ENCODE results near the gene RGS7BP.

Gene RGS7BP

DNA sequence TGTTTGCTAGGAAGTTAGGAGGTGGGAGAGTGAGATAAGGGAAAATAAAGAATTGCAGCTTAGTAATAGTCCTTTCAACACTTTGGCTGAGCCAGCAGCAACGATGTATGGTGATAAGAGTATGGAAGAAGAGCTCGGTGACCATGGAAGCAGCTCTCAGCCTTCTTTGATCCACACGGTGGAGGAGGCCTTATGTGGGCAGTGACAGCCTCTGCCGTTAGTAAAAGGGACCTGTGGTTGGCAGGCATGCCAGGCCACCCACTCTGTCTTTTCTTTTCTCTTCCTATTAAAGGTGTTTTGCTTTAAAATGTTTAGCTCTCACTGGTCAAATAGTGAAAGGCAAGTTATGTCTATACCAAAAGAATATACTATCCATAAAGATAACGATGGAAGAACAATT, 7.7 kb downstream of the RGS7BP start:
- TF ChIP-seq, protein P1, sequence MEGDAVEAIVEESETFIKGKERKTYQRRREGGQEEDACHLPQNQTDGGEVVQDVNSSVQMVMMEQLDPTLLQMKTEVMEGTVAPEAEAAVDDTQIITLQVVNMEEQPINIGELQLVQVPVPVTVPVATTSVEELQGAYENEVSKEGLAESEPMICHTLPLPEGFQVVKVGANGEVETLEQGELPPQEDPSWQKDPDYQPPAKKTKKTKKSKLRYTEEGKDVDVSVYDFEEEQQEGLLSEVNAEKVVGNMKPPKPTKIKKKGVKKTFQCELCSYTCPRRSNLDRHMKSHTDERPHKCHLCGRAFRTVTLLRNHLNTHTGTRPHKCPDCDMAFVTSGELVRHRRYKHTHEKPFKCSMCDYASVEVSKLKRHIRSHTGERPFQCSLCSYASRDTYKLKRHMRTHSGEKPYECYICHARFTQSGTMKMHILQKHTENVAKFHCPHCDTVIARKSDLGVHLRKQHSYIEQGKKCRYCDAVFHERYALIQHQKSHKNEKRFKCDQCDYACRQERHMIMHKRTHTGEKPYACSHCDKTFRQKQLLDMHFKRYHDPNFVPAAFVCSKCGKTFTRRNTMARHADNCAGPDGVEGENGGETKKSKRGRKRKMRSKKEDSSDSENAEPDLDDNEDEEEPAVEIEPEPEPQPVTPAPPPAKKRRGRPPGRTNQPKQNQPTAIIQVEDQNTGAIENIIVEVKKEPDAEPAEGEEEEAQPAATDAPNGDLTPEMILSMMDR (IDR thresholded peaks at IDR 0.05) = no peak
- Mint-ChIP-seq H3K4me3 (no peak overlapping the region), H3K27me3 (ENCODE audit: low read depth, poor library complexity) (peaks cover 28% of the 10 kb centered on the region), H3K36me3 (ENCODE audit: low read depth) (no peaks in the 10 kb centered on the region), H3K4me1 (peaks cover 10% of the 10 kb centered on the region), H3K9me3 (no peaks in the 10 kb centered on the region), H3K27ac (no peak overlapping the region)
- no peak for DNase-seq

DNA sequence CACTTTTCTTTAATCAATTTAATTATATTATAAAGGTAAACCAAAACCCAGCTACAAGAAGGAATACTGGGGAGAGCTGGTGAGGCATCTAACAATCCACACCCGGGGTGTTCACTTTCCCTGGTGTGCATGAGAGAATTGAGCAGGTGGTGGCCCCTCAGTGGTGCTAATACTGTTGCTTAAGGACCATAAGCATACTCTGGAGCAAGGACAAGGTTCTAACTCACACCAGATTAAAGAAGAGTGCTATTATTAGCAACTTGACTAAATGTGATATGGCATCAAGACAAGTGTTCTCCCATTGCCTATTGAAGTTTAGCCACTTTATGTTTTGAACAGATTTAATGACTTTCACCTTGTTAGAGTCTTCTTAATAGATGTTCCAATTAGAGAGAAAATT, 8.8 kb downstream of the RGS7BP start:
- no peaks in the 10 kb centered on the region for H3K36me3 Mint-ChIP-seq (ENCODE audit: low read depth)
- H3K27me3 Mint-ChIP-seq (ENCODE audit: low read depth, poor library complexity) = peaks cover 16% of the 10 kb centered on the region
- H3K27ac Mint-ChIP-seq = no peak overlapping the region
- TF ChIP-seq, protein P1 (IDR thresholded peaks at IDR 0.05) = no peak
- no peak overlapping the region for H3K4me3 Mint-ChIP-seq
- peaks cover 10% of the 10 kb centered on the region for H3K4me1 Mint-ChIP-seq
- DNase-seq = no peak
- no peaks in the 10 kb centered on the region for H3K9me3 Mint-ChIP-seq

DNA sequence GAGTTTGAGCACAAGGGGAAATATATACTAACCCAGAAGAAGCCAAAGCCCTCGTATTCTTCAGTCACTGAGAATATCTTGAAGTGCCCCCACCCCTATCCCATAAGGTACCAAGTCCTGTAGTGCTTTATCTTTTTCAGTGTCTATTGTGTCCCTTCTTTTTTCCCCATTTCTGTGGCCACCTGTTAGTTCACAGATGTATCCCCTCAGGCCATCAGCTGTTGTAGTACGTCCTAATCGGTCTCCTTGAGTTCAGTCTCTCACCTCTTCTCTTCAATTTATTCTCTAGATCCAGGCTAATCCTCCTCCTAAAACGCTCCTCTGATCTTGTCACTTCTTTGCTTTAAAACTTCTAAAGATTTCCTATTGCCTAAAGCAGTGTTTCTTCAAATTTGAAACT, 10.4 kb downstream of the RGS7BP start:
- peaks cover 4% of the 10 kb centered on the region for H3K4me1 Mint-ChIP-seq
- DNase-seq = no peak
- H3K9me3 Mint-ChIP-seq = no peaks in the 10 kb centered on the region
- no peak overlapping the region for H3K4me3 Mint-ChIP-seq
- no peaks in the 10 kb centered on the region for H3K36me3 Mint-ChIP-seq (ENCODE audit: low read depth)
- peaks cover 8% of the 10 kb centered on the region for H3K27me3 Mint-ChIP-seq (ENCODE audit: low read depth, poor library complexity)
- H3K27ac Mint-ChIP-seq = no peak overlapping the region
- TF ChIP-seq, protein P1 (IDR thresholded peaks at IDR 0.05) = no peak

DNA sequence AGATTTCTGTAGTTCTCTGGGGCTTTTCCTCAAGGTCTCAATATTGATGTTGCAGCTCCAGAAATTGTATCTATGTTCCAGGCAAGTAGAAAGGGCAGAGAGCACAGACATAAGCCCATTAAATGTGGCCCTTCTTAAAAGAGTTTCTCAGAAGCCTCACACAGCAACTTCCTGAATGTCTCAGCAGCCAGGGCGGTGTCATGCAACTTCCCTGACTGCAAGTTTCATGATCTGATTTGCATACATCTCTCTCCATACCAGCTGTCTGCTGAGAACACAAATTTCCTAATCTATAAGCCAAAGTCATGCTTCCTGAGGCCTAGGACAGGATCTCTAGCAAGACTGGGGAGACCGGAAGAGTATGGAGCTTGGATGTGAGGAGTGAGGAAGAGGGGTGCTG, 13.0 kb downstream of the RGS7BP start:
- Mint-ChIP-seq H3K27ac (no peak overlapping the region), H3K4me3 (no peak overlapping the region), H3K36me3 (ENCODE audit: low read depth) (no peaks in the 10 kb centered on the region), H3K27me3 (ENCODE audit: low read depth, poor library complexity) (peaks cover 10% of the 10 kb centered on the region), H3K4me1 (no peaks in the 10 kb centered on the region), H3K9me3 (no peaks in the 10 kb centered on the region)
- TF ChIP-seq, protein P1 (IDR thresholded peaks at IDR 0.05) = no peak
- no peak for DNase-seq

DNA sequence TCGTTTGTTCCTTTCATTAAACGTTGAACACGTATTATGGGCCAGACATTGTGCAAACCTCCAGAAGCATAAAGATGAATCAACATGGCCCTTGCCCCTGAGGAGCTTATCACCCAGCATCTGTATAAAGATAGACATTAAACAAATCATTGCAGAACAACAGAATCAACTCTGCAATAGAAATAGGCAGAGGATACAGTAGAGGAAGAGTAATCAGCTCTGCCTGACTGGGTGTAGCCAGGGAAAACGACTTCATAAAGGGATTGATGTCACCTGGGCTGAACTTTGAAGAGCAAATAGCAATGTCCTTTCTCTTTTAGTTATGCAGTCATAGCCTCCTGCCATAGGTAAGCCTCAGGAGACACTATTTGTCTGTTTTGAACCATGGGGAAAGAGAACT, 13.4 kb downstream of the RGS7BP start:
- Mint-ChIP-seq H3K9me3 (no peaks in the 10 kb centered on the region), H3K4me3 (no peak overlapping the region)

More for the DNA sequence above, 13.4 kb downstream of the RGS7BP start:
- no peak overlapping the region for H3K27ac Mint-ChIP-seq
- TF ChIP-seq, protein P1 (IDR thresholded peaks at IDR 0.05) = no peak
- H3K27me3 Mint-ChIP-seq (ENCODE audit: low read depth, poor library complexity) = peaks cover 10% of the 10 kb centered on the region
- H3K36me3 Mint-ChIP-seq (ENCODE audit: low read depth) = no peaks in the 10 kb centered on the region
- no peak for DNase-seq
- H3K4me1 Mint-ChIP-seq = no peaks in the 10 kb centered on the region
